HCT116 (cell line): ENCODE measurements around the gene CRELD2. TPM values are rescaled to one million over a fixed set of nuclear protein-coding genes. Genes with fewer than 3 reads are reported as not detected.

ENCODE experiments used
- ATAC-seq: fragments of 200-7000 bp; cut with Tn5 transposase; 2 replicates; pipeline ENCODE4 v1.9.1; 2020; ENCODE audit warnings: mild to moderate bottlenecking, moderate library complexity
- BruUV-seq: library from RNA; stranded (reverse); fragments of 400-500 nt; replicated peaks from 2 replicates; lab custom pipeline; 2021; lab: Mats Ljungman, UMichigan
- CTCF ChIA-PET: fragments of 300-600 bp; sonication (Branson Sonifier 250); formaldehyde crosslinking; loops from one replicate; lab custom pipeline; 2021; ENCODE audit warnings: antibody characterized with exemption; lab: Charles Lee
- POLR2A ChIA-PET: fragments of 300-600, 350-600 bp; sonication (Branson Sonifier 250); formaldehyde crosslinking; loops from one replicate; lab custom pipeline; 2021; ENCODE audit warnings: antibody characterized with exemption; lab: Charles Lee
- RAD21 ChIA-PET, 2 experiments: fragments of 300-600 bp; sonication (Branson Sonifier 250); formaldehyde crosslinking; loops; one replicate each; lab custom pipeline; 2023; ENCODE audit warnings: low total read pairs in 2 of 2; ENCODE audit not compliant: uncharacterized antibody in 2 of 2, unreplicated experiment in 2 of 2, low non-redundant PET in 1 of 2; lab: Charles Lee
- DNase-seq: peaks from one replicate; pipeline ENCODE4 v3.0.0-alpha.2; 2010; ENCODE audit warnings: low read depth, low spot score
- H2AFZ ChIP-seq: fragments of 200-600 bp; shearing (Covaris generic), sonication (generic); 2 replicates; pipeline ENCODE4 v1.6.1; 2017; ENCODE audit warnings: low read depth, mixed run types, mixed read lengths, antibody characterized with exemption, low read length; ENCODE audit not compliant: poor library complexity, severe bottlenecking
- H3K27ac ChIP-seq: 2 replicates; pipeline ENCODE4 v1.5.1; 2012; ENCODE audit warnings: low read depth, low read length
- H3K27me3 ChIP-seq: fragments of 200-600 bp; sonication (generic); 2 replicates; pipeline ENCODE4 v1.6.1; 2016; ENCODE audit warnings: mixed run types, low read length, mixed read lengths; ENCODE audit not compliant: insufficient read depth
- H3K36me3 ChIP-seq, 2 experiments: fragments of 200-500 bp in 1 of 2; fragments of 200-600 bp in 1 of 2; sonication (Bioruptor generic) in 1 of 2; sonication (generic) in 1 of 2; 2 replicates each; pipeline versions ENCODE4 v1.5.1 to v1.6.1; 2014 to 2016; ENCODE audit warnings: low read length in 2 of 2, inconsistent platforms in 1 of 2, mixed read lengths in 1 of 2, mixed run types in 1 of 2; ENCODE audit not compliant: insufficient read depth in 2 of 2, control insufficient read depth in 1 of 2
- H3K4me1 ChIP-seq, 2 experiments: fragments of 200-600 bp in 1 of 2; sonication (generic) in 1 of 2; 2 replicates each; pipeline versions ENCODE4 v1.5.1 to v1.6.1; 2012 to 2017; ENCODE audit warnings: low read length in 2 of 2, inconsistent platforms in 1 of 2, mild to moderate bottlenecking in 1 of 2, mixed read lengths in 1 of 2, mixed run types in 1 of 2, moderate library complexity in 1 of 2; ENCODE audit not compliant: insufficient read depth in 2 of 2, control insufficient read depth in 1 of 2
- H3K4me2 ChIP-seq: fragments of 200-600 bp; sonication (generic); 2 replicates; pipeline ENCODE4 v1.6.1; 2017; ENCODE audit warnings: mixed run types, low read length, mixed read lengths
- H3K4me3 ChIP-seq, 2 experiments: fragments of 200-600 bp in 1 of 2; sonication (generic) in 1 of 2; replicated peaks in 1 of 2; 2 replicates each; pipeline ENCODE4 v1.5.1; 2011 to 2016; ENCODE audit warnings: low read length in 2 of 2, control low read depth in 1 of 2, low read depth in 1 of 2, mild to moderate bottlenecking in 1 of 2, mixed read lengths in 1 of 2, mixed run types in 1 of 2
- H3K79me2 ChIP-seq: fragments of 200-600 bp; sonication (generic); 2 replicates; pipeline ENCODE4 v1.6.1; 2017; ENCODE audit warnings: mild to moderate bottlenecking, mixed run types, low read length, moderate library complexity, mixed read lengths; ENCODE audit not compliant: insufficient read depth
- H3K9ac ChIP-seq: fragments of 200-600 bp; sonication (generic); 2 replicates; pipeline ENCODE4 v1.6.1; 2016; ENCODE audit warnings: low read length, mixed read lengths
- H3K9me2 ChIP-seq: fragments of 200-600 bp; sonication (generic), shearing (Covaris generic); 2 replicates; pipeline ENCODE4 v1.6.1; 2017; ENCODE audit warnings: mixed run types, mild to moderate bottlenecking, moderate library complexity; ENCODE audit not compliant: insufficient read depth
- H3K9me3 ChIP-seq, 2 experiments: fragments of 200-500 bp in 1 of 2; fragments of 200-600 bp in 1 of 2; sonication (Bioruptor generic) in 1 of 2; sonication (generic) in 1 of 2; 2 replicates each; pipeline ENCODE4 v1.6.1; 2014 to 2017; ENCODE audit warnings: low read length in 2 of 2, mixed read lengths in 2 of 2, inconsistent platforms in 1 of 2, low read depth in 1 of 2, mild to moderate bottlenecking in 1 of 2, mixed run types in 1 of 2, moderate library complexity in 1 of 2; ENCODE audit not compliant: control insufficient read depth in 1 of 2, insufficient read depth in 1 of 2
- H4K20me1 ChIP-seq: fragments of 200-600 bp; sonication (generic), shearing (Covaris generic); 2 replicates; pipeline ENCODE4 v1.6.1; 2017; ENCODE audit warnings: mixed run types, mild to moderate bottlenecking, moderate library complexity; ENCODE audit not compliant: insufficient read depth
- CEBPB ChIP-seq: IDR thresholded peaks from 2 replicates; pipeline ENCODE4 v1.6.1; 2012; ENCODE audit warnings: low read depth
- CTCF ChIP-seq, 3 experiments: fragments of 200-600 bp in 1 of 3; sonication (generic) in 1 of 3; IDR thresholded peaks in 2 of 3; conservative IDR thresholded peaks in 1 of 3; 2 replicates each; pipeline ENCODE4 v1.5.1; 2012 to 2017; ENCODE audit warnings: low read depth in 2 of 3, low read length in 2 of 3, antibody characterized with exemption in 1 of 3, borderline replicate concordance in 1 of 3, control low read depth in 1 of 3, mild to moderate bottlenecking in 1 of 3, mixed read lengths in 1 of 3, mixed run types in 1 of 3, moderate library complexity in 1 of 3; ENCODE audit not compliant: insufficient read depth in 1 of 3
- EZH2 ChIP-seq: fragments of 200-600 bp; sonication (generic); IDR thresholded peaks from 2 replicates; pipeline ENCODE4 v1.6.1; 2017; ENCODE audit warnings: antibody characterized with exemption, mixed run types
- EZH2phosphoT487 ChIP-seq: fragments of 200-600 bp; IDR thresholded peaks from 2 replicates; pipeline ENCODE4 v1.6.1; 2018; ENCODE audit warnings: antibody characterized with exemption, borderline replicate concordance
- FOSL1 ChIP-seq: IDR thresholded peaks from 2 replicates; pipeline ENCODE4 v1.6.1; 2012; ENCODE audit warnings: low read depth
- JUND ChIP-seq: IDR thresholded peaks from 2 replicates; pipeline ENCODE4 v1.6.1; 2012
- POLR2A ChIP-seq: IDR thresholded peaks from 2 replicates; pipeline ENCODE4 v1.7.0; 2011; ENCODE audit warnings: borderline replicate concordance; ENCODE audit not compliant: insufficient read depth, insufficient read length; ENCODE audit errors: extremely low read depth
- POLR2AphosphoS5 ChIP-seq: IDR thresholded peaks from 2 replicates; pipeline ENCODE4 v1.6.1; 2011; ENCODE audit warnings: mild to moderate bottlenecking, low read depth, low read length, moderate library complexity
- REST ChIP-seq: IDR thresholded peaks from 2 replicates; pipeline ENCODE4 v1.6.1; 2012; ENCODE audit warnings: low read depth
- SRF ChIP-seq: IDR thresholded peaks from 2 replicates; pipeline ENCODE4 v1.6.1; 2012; ENCODE audit warnings: low read depth
- TCF7L2 ChIP-seq: IDR thresholded peaks from 2 replicates; pipeline ENCODE4 v1.7.0; 2011; ENCODE audit warnings: borderline replicate concordance, inconsistent platforms; ENCODE audit not compliant: insufficient read depth, insufficient read length; ENCODE audit errors: extremely low read depth
- YY1 ChIP-seq: IDR thresholded peaks from 2 replicates; pipeline ENCODE4 v1.6.1; 2011; ENCODE audit warnings: low read length, low read depth, moderate library complexity, mild to moderate bottlenecking; ENCODE audit not compliant: insufficient replicate concordance; ENCODE audit errors: extremely low read depth
- intact Hi-C: fragments of 100-400 bp; cut with micrococcal nuclease; formaldehyde crosslinking; loops from 2 replicates; pipeline ENCODE4 v1.10.0; 2022
- total RNA-seq: library from RNA; stranded (reverse); gene quantifications from one replicate; pipeline ENCODE4 v1.2.1, GENCODE V29; 2021; ENCODE audit not compliant: unreplicated experiment

Gene CRELD2
- total RNA-seq, 1 experiment from 2014 or later = 45.8 TPM

GRCh38 chr22:49926916-49927315 lies 8.5 kb downstream of the CRELD2 start (continued):
- TF ChIP-seq REST = no peak
- TF ChIP-seq EZH2 = no peak

GRCh38 chr22:49927483-49928184 lies 9.2 kb downstream of the CRELD2 start:
- Histone ChIP-seq H4K20me1 (no peaks in the 10 kb centered on the region), H3K9me2 (no peaks in the 10 kb centered on the region), H3K27ac (no peak overlapping the region), H3K9ac (no peak overlapping the region), H3K4me3 (no peak overlapping the region), H3K79me2 (no peaks in the 10 kb centered on the region), H3K9me3 (no peaks in the 10 kb centered on the region), H2AFZ (no peak overlapping the region), H3K27me3 (no peaks in the 10 kb centered on the region), H3K4me1 (peaks cover 4 to 16% of the 10 kb centered on the region in 2 experiments; a peak in 3 of 4 replicates), H3K36me3 (no peaks in the 10 kb centered on the region), H3K4me2 (no peak overlapping the region)
- BruUV-seq = no TSS peak
- ChIA-PET POLR2A (no interaction called here), CTCF (interaction anchor here (2.3 kb wide), 1 partner anchor 103 kb away, joined by 8 read pairs; no protein-coding TSS in a partner anchor), RAD21 (no interaction called here)
- DNase-seq (no peak), ATAC-seq (no peak)
- intact Hi-C loops = no loop called here
- TF ChIP-seq EZH2phosphoT487 (no peak), CTCF (IDR thresholded peaks at IDR 0.05 in 2 of 3, conservative IDR thresholded peaks at IDR 0.05 in 1 of 3; ENCODE audit: borderline replicate concordance in 1 of 3, insufficient read depth in 1 of 3, low read depth in 2 of 3, low read length in 2 of 3) (no peak), SRF (no peak), TCF7L2 (no peak), POLR2AphosphoS5 (no peak), CEBPB (no peak), FOSL1 (no peak), JUND (no peak), YY1 (no peak), POLR2A (no peak), REST (no peak)
